ENCODE data around the gene ITCH.

DNA sequence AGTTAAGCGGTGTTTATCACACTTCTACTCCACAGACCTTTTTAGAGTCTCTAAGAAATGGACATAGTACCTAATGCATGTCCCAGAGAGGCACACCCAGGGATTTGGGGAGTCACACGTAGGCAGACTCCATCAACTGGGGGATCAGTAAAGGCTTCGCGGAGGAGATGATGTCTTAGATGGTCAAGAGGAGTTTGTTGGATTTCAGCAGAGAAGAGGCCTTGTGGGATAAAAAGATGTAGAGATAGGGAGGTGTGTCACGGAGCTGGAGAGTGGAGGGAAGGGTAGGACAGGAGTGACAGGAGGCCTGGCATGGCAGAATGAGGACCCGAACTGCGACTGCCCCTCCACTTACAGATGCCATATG, 162.3 kb downstream of the ITCH start:
- TF ChIP-seq, protein P1, sequence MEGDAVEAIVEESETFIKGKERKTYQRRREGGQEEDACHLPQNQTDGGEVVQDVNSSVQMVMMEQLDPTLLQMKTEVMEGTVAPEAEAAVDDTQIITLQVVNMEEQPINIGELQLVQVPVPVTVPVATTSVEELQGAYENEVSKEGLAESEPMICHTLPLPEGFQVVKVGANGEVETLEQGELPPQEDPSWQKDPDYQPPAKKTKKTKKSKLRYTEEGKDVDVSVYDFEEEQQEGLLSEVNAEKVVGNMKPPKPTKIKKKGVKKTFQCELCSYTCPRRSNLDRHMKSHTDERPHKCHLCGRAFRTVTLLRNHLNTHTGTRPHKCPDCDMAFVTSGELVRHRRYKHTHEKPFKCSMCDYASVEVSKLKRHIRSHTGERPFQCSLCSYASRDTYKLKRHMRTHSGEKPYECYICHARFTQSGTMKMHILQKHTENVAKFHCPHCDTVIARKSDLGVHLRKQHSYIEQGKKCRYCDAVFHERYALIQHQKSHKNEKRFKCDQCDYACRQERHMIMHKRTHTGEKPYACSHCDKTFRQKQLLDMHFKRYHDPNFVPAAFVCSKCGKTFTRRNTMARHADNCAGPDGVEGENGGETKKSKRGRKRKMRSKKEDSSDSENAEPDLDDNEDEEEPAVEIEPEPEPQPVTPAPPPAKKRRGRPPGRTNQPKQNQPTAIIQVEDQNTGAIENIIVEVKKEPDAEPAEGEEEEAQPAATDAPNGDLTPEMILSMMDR (conservative IDR thresholded peaks at IDR 0.05; ENCODE audit: low read length), result no peak
- TF ChIP-seq EZH2phosphoT487 (IDR thresholded peaks at IDR 0.05; ENCODE audit: borderline replicate concordance, low read depth, low read length), result no peak
